Choroid plexus epithelial cell (primary cell): ENCODE measurements around the gene VMAC.
"Not testable (repeated sequence)": the region's sequence is repeated elsewhere in the genome, so short reads cannot be mapped to it uniquely, and the experiment has no call there.

Source experiments
- DNase-seq: peaks from one replicate; pipeline ENCODE4 v3.0.0-alpha.2; 2010; ENCODE audit warnings: low read depth
- H3K4me3 ChIP-seq: 2 replicates; pipeline ENCODE4 v1.5.1; 2011; ENCODE audit warnings: low read depth, mild to moderate bottlenecking, control low read depth, low read length, moderate library complexity
- TF ChIP-seq, protein P1 (sequence below): conservative IDR thresholded peaks from 2 replicates; pipeline ENCODE4 v1.5.1; 2011; ENCODE audit warnings: low read depth, mild to moderate bottlenecking, control low read depth, inconsistent platforms, low read length, moderate library complexity

VMAC gene

DNA sequence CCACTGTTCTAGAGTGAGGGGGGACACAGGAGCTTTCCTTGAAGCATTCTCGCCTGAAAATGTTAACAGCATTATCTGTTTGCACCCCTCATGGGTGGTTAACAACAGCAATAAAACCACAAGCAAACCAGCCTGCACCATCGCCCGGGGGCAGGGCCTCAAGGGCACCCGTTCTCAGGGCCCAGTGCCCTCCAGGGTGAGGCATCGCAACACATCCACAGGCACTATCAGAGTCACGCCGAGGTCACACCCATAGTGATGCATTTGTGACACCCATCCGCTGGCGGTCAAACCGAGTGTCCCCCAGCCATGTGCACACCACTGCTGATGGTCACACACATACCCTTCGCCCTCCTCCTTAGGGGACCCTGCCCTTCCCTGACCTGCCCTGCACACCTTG lies 38.9 kb upstream of the VMAC start:
- TF ChIP-seq, protein P1, sequence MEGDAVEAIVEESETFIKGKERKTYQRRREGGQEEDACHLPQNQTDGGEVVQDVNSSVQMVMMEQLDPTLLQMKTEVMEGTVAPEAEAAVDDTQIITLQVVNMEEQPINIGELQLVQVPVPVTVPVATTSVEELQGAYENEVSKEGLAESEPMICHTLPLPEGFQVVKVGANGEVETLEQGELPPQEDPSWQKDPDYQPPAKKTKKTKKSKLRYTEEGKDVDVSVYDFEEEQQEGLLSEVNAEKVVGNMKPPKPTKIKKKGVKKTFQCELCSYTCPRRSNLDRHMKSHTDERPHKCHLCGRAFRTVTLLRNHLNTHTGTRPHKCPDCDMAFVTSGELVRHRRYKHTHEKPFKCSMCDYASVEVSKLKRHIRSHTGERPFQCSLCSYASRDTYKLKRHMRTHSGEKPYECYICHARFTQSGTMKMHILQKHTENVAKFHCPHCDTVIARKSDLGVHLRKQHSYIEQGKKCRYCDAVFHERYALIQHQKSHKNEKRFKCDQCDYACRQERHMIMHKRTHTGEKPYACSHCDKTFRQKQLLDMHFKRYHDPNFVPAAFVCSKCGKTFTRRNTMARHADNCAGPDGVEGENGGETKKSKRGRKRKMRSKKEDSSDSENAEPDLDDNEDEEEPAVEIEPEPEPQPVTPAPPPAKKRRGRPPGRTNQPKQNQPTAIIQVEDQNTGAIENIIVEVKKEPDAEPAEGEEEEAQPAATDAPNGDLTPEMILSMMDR = no peak
- no peak overlapping the region for H3K4me3 ChIP-seq
- DNase-seq = no peak

- TF ChIP-seq, protein P1 = no peak
- no peak overlapping the region for H3K4me3 ChIP-seq
- DNase-seq = no peak
Measured at GRCh38 chr19:5867201-5868136, 37.2 kb upstream of the VMAC start.

- TF ChIP-seq, protein P1 = no peak
- no peak for DNase-seq
- no peak overlapping the region for H3K4me3 ChIP-seq
Measured at GRCh38 chr19:5870986-5871394, 33.7 kb upstream of the VMAC start.

DNA sequence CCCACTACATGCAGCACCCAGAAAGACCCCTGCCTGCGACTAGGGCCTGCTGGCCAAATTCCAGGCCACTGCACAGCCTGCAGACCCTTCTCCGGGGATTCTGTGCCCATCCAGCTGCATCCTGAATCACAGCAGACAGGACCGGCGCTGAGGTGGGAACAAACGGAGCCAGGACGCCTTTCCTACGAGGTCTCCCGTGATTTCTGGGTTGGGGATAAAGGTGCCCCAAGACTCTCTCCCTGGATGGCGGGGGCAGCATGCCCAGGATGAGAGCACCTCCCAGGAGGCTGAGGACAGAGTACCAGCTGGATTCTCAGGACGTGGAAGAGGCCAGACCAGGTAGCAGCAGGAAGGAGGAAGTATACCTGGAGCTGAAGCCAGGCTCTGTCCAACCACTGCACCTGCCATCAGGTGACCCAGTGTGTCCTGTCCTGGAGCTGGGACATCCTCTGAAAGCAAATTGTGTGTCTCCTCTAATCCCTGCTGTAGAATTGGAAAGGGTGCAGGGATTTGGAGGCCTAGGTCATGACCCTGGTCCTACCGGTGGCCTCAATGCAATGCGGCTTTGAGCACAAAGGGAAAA lies 31.0 kb upstream of the VMAC start:
- TF ChIP-seq, protein P1 = no peak
- H3K4me3 ChIP-seq = no peak overlapping the region
- DNase-seq = no peak

DNA sequence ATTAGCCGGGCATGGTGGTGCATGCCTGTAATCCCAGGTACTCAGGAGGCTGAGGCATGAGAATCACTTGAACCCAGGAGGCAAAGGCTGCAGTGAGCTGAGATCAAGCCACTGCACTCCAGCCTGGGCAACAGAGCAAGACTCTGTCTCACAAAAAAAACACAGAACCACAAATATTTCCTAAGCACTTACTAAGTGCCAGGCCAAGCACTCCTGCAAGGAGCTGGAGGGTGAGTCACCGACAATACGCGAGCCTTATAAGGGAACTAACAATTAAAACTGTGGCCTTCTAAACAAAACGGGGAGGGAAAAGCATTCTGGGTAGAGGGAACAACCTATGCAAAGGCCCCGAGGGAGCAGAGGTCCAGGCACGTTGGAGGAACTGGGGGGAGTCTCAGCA lies 30.2 kb upstream of the VMAC start:
- peak; percentile 73 for DNase-seq
- H3K4me3 ChIP-seq = not testable (repeated sequence)

DNA sequence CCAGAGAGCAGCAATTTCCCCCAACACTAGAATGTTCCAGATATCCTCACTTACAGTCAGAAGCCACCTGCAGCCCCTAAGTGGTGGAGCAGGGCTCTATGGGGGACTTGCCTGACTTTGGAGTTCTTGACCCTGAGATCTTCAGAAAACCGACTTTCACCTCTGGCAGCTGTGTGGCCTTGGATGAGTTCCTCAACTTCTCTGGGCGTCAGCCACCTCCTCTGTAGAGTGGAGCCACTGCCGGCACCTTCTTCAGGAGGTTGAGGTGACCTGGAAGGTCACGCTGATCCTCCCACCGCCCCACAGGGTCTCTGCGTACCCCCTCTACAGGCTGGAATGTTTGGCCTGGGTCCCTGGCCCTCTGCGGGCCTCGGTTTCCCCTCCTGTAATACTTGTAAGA lies 27.2 kb upstream of the VMAC start:
- DNase-seq = no peak
- H3K4me3 ChIP-seq = no peak overlapping the region
- TF ChIP-seq, protein P1 = no peak

- H3K4me3 ChIP-seq = no peak overlapping the region
- TF ChIP-seq, protein P1 = no peak
- no peak for DNase-seq
Measured at GRCh38 chr19:5877882-5878281, 26.8 kb upstream of the VMAC start.
